GM23248 (cell line): ENCODE measurements around the gene POLN. TPM values are rescaled to one million over a fixed set of nuclear protein-coding genes. Genes with fewer than 3 reads are reported as not detected.
"Not testable (repeated sequence)": the region's sequence is repeated elsewhere in the genome, so short reads cannot be mapped to it uniquely, and the experiment has no call there.

Experiments
- DNase-seq: peaks from one replicate; pipeline ENCODE4 v3.0.0-alpha.2; 2015
- H2AFZ ChIP-seq: fragments of 200-600 bp; sonication (generic); 2 replicates; pipeline ENCODE4 v1.6.1; 2016; ENCODE audit warnings: antibody characterized with exemption
- H3F3A ChIP-seq: fragments of 200-600 bp; sonication (generic); 2 replicates; pipeline ENCODE4 v1.6.1; 2016; ENCODE audit warnings: mild to moderate bottlenecking, antibody characterized with exemption, mixed run types; ENCODE audit not compliant: insufficient read depth
- H3K27ac ChIP-seq: fragments of 200-600 bp; sonication (generic); 2 replicates; pipeline ENCODE4 v1.5.1; 2016; ENCODE audit warnings: mild to moderate bottlenecking
- H3K27me3 ChIP-seq: fragments of 200-600 bp; sonication (generic); replicated peaks from 2 replicates; pipeline ENCODE4 v1.6.1; 2016; ENCODE audit warnings: mild to moderate bottlenecking; ENCODE audit not compliant: insufficient read depth
- H3K36me3 ChIP-seq: fragments of 200-600 bp; sonication (generic); 2 replicates; pipeline ENCODE4 v1.6.1; 2016; ENCODE audit warnings: low read depth, mild to moderate bottlenecking
- H3K4me1 ChIP-seq: fragments of 200-600 bp; sonication (generic); 2 replicates; pipeline ENCODE4 v1.6.1; 2016; ENCODE audit warnings: mild to moderate bottlenecking; ENCODE audit not compliant: insufficient read depth
- H3K4me2 ChIP-seq: fragments of 200-600 bp; sonication (generic); one replicate; pipeline ENCODE4 v1.6.1; 2016; ENCODE audit warnings: mild to moderate bottlenecking; ENCODE audit not compliant: unreplicated experiment
- H3K4me3 ChIP-seq: fragments of 200-600 bp; sonication (generic); 2 replicates; pipeline ENCODE4 v1.5.1; 2016; ENCODE audit warnings: mild to moderate bottlenecking
- H3K79me2 ChIP-seq: fragments of 200-600 bp; sonication (generic); 2 replicates; pipeline ENCODE4 v1.6.1; 2016; ENCODE audit warnings: mild to moderate bottlenecking; ENCODE audit not compliant: insufficient read depth
- H3K9ac ChIP-seq: fragments of 200-600 bp; sonication (generic); 2 replicates; pipeline ENCODE4 v1.6.1; 2016; ENCODE audit warnings: mild to moderate bottlenecking
- H3K9me2 ChIP-seq: fragments of 200-600 bp; sonication (generic); 2 replicates; pipeline ENCODE4 v1.6.1; 2016; ENCODE audit warnings: mixed run types, mild to moderate bottlenecking, moderate library complexity; ENCODE audit not compliant: insufficient read depth
- H3K9me3 ChIP-seq: fragments of 200-600 bp; sonication (generic); one replicate; pipeline ENCODE4 v1.6.1; 2017; ENCODE audit warnings: low read depth
- H4K20me1 ChIP-seq: fragments of 200-600 bp; sonication (generic); 2 replicates; pipeline ENCODE4 v1.6.0; 2016; ENCODE audit not compliant: insufficient read depth
- EZH2 ChIP-seq: fragments of 200-600 bp; sonication (generic); IDR thresholded peaks from 2 replicates; pipeline ENCODE4 v1.6.1; 2018; ENCODE audit warnings: antibody characterized with exemption, mild to moderate bottlenecking; ENCODE audit not compliant: insufficient read depth, poor library complexity, severe bottlenecking
- EZH2phosphoT487 ChIP-seq: fragments of 200-600 bp; sonication (generic); IDR thresholded peaks from 2 replicates; pipeline ENCODE4 v1.6.1; 2018; ENCODE audit warnings: antibody characterized with exemption, moderate library complexity, mild to moderate bottlenecking, low read depth; ENCODE audit not compliant: insufficient read depth
- WGBS, 2 experiments: methylation state at CpG; one replicate each; pipeline ENCODE4 v1.1.6; 2015 to 2017; ENCODE audit warnings: low lambda C conversion rate in 2 of 2, low coverage in 1 of 2; ENCODE audit errors: missing lambda C conversion rate in 2 of 2; 5-methylcytosine and 5-hydroxymethylcytosine counted together
- in situ Hi-C: fragments of 300-500 bp; cut with MboI; formaldehyde crosslinking; loops from 2 replicates; pipeline ENCODE4 v1.15.0; 2020
- polyA plus RNA-seq: library from polyadenylated mRNA; unstranded; fragments of >200 nt; fragmentation: Nextera tagmentation; extraction: Ambion mirVana; gene quantifications from 2 replicates; pipeline ENCODE4 v1.2.1, GENCODE V29; 2016
- total RNA-seq: library from RNA; depleted of rRNA; stranded (reverse); fragments of >200 nt; shearing (Covaris generic); gene quantifications from 2 replicates; pipeline ENCODE4 v1.2.3, GENCODE V29; 2014

Gene POLN
- total and polyA plus RNA-seq, 2 experiments from 2014 or later: 1.6 to 3.9 TPM

DNA sequence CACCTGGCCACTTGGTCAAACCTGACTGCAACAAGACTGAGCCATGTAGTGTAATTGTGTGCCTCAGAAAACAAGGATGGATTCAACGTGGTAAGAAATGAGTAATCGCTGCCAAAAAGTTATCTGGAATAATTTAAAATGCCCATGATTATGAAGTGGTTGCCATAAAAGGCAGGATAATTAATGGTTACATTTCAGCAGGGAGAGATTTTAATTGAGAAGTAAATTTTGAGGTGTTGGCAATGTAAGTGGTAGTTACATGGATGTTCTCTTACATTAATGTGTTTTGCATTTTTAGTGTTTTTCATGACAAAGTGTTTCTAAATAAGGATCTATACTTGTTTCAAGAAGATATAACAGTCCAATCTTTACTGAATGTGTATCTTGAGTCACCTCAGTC lies 15.7 kb downstream of the POLN start:
- Histone ChIP-seq H4K20me1 (no peaks in the 10 kb centered on the region), H3K9me3 (no peaks in the 10 kb centered on the region), H3K27ac (no peak overlapping the region), H3K9ac (no peak overlapping the region), H2AFZ (no peak overlapping the region), H3K79me2 (no peaks in the 10 kb centered on the region), H3F3A (peaks cover 6% of the 10 kb centered on the region), H3K36me3 (0 out of 2 replicates have a peak, but pooled peaks cover 6% of the 10 kb centered on the region), H3K4me1 (no peaks in the 10 kb centered on the region), H3K4me3 (no peak overlapping the region), H3K27me3 (no peaks in the 10 kb centered on the region), H3K9me2 (no peaks in the 10 kb centered on the region), H3K4me2 (no peak overlapping the region)
- DNase-seq: no peak
- WGBS, 2 experiments: 59 to 71% methylated on average over 2 of the region's 2 CpGs
- in situ Hi-C loops: loop anchor here (10.0 kb wide), 1 partner anchor 219 kb away; no protein-coding TSS in a partner anchor
- TF ChIP-seq EZH2 (no peak), EZH2phosphoT487 (no peak)

DNA sequence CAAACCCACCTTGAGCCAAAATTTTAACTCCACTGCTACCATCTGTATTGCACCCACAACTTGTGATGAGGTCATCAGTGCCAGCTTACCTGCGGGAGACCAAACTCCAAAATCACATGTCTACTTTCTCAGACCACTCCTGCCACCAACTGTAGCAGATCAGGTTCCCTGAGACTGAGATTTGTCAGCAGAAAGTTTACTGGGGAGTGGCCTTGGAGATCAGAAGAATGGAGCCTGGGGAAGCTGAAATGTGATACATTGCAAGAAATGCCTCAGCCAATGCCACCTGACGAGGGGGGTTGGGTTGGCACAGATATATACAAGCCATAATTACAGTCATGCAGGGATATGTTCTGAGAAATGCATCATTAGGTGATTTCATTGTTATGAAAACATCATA lies 19.1 kb downstream of the POLN start:
- in situ Hi-C loops: loop anchor here (10.0 kb wide), 1 partner anchor 222 kb away; no protein-coding TSS in a partner anchor

DNA sequence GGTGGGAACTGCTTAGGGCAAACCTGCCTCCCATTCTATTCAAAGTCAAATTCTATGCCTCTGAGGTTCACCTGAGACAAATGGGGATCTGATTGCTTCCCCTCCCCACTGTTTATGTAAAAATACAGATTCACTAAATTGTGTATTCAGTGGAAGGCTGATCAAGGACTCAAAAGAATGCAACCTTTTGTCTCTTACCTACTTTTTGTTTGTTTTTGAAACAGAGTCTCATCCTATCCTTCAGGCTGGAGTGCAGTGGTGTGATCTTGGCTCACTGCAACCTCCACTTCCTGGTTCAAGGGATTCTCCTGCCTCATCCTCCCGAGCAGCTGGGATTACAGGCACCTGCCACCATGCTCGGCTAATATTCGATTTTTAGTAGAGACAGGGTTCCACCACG lies 20.5 kb downstream of the POLN start:
- WGBS, 2 experiments: 65 to 70% methylated on average over 4 of the region's 4 CpGs
- H3F3A ChIP-seq: peaks cover 14% of the 10 kb centered on the region
- DNase-seq, H3K27ac ChIP-seq, H3K4me1 ChIP-seq, H3K9me3 ChIP-seq, H3K4me2 ChIP-seq, H4K20me1 ChIP-seq, H3K79me2 ChIP-seq, H3K36me3 ChIP-seq, H3K27me3 ChIP-seq, H3K4me3 ChIP-seq, H2AFZ ChIP-seq, H3K9ac ChIP-seq, H3K9me2 ChIP-seq: not testable (repeated sequence)
- in situ Hi-C loops: loop anchor here (10.0 kb wide), 1 partner anchor 223 kb away; no protein-coding TSS in a partner anchor

More for the DNA sequence above, 19.1 kb downstream of the POLN start:
- 64 to 75% methylated on average over 2 of the region's 2 CpGs for WGBS, 2 experiments
- Histone ChIP-seq H3K36me3 (0 out of 2 replicates have a peak, but pooled peaks cover 6% of the 10 kb centered on the region), H4K20me1 (no peaks in the 10 kb centered on the region), H3K9ac (no peak overlapping the region), H3K4me3 (no peak overlapping the region), H3K9me2 (no peaks in the 10 kb centered on the region), H3K79me2 (no peaks in the 10 kb centered on the region), H3K27me3 (no peaks in the 10 kb centered on the region), H3K4me1 (no peaks in the 10 kb centered on the region), H3F3A (peaks cover 14% of the 10 kb centered on the region), H3K4me2 (no peak overlapping the region), H3K9me3 (no peaks in the 10 kb centered on the region), H3K27ac (no peak overlapping the region), H2AFZ (no peak overlapping the region)
- no peak for DNase-seq
- no peak for TF ChIP-seq EZH2phosphoT487
- no peak for TF ChIP-seq EZH2

DNA sequence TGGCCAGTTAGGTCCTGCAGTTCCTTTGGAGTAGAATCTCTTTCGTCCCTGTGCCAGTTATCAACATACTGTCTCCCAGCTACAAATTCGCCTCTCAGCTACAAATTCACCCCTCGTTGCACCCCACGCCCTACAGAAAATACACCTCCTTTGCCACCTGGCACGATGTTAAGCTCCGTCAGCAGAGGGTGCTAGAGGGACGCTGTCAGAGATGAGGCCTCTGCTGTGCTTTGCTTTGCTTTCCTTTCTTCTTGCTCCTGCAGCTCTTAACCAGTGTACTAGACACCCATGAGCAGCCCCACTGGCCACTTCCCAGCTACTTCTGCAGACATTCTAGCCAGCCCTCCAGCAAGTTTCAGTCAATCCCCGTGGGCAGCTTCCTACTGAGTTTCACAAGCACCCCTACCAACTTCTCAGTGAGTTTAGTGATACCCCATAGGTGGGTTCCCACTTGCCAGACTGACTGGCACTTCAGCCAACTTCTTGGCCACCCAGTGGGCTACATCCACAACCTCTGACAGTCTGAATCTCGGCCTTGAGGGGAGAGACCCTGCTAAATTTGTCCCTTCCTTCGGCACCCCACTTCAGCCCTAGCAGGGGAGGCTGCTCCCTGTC lies 21.8 kb downstream of the POLN start:
- 0 out of 2 replicates have a peak, but pooled peaks cover 6% of the 10 kb centered on the region for H3K36me3 ChIP-seq

More for the DNA sequence above, 21.8 kb downstream of the POLN start:
- H3K9me2 ChIP-seq: no peaks in the 10 kb centered on the region
- no peak overlapping the region for H2AFZ ChIP-seq
- 0 out of 2 replicates have a peak, but pooled peaks cover 6% of the 10 kb centered on the region for H3K4me1 ChIP-seq
- H3K9me3 ChIP-seq: no peaks in the 10 kb centered on the region
- H3K4me3 ChIP-seq: no peak overlapping the region
- TF ChIP-seq EZH2phosphoT487 (no peak), EZH2 (no peak)
- peak; percentile 85 for DNase-seq
- no peaks in the 10 kb centered on the region for H3K79me2 ChIP-seq
- 6 to 9% methylated on average over 10 of the region's 10 CpGs for WGBS, 2 experiments
- in situ Hi-C loops: loop anchor here (10.0 kb wide), 1 partner anchor 225 kb away; no protein-coding TSS in a partner anchor
- H3K9ac ChIP-seq: no peak overlapping the region
- H3K27ac ChIP-seq: no peak overlapping the region
- no peak overlapping the region for H3K4me2 ChIP-seq
- H3F3A ChIP-seq: peaks cover 14% of the 10 kb centered on the region
- no peaks in the 10 kb centered on the region for H3K27me3 ChIP-seq
- no peaks in the 10 kb centered on the region for H4K20me1 ChIP-seq
